Mesenchymal stem cell (in vitro differentiated cells and primary cell): ENCODE data around the gene ZNF574.
A peak's percentile ranks its signal among the peaks of the same experiment; 100 is the strongest.

Experiments
- DNase-seq: peaks from one replicate; pipeline ENCODE4 v3.0.0-alpha.2; 2013
- H2AFZ ChIP-seq: one replicate; pipeline ENCODE4 v1.6.1; 2013; ENCODE audit warnings: low read depth, mild to moderate bottlenecking, control low read depth, inconsistent platforms, low read length, moderate library complexity
- H2AK5ac ChIP-seq: 2 replicates; pipeline ENCODE4 v1.6.1; 2013; ENCODE audit warnings: low read length, moderate library complexity, mild to moderate bottlenecking, inconsistent platforms; ENCODE audit not compliant: severe bottlenecking
- H2BK120ac ChIP-seq: one replicate; pipeline ENCODE4 v1.6.1; 2013; ENCODE audit warnings: low read depth, mild to moderate bottlenecking, inconsistent platforms, low read length, moderate library complexity
- H2BK12ac ChIP-seq, 2 experiments: one replicate each; pipeline ENCODE4 v1.6.1; 2013; ENCODE audit warnings: inconsistent platforms in 2 of 2, low read length in 2 of 2, mild to moderate bottlenecking in 2 of 2, moderate library complexity in 2 of 2, control low read depth in 1 of 2
- H2BK15ac ChIP-seq: one replicate; pipeline ENCODE4 v1.6.1; 2013; ENCODE audit warnings: mild to moderate bottlenecking, low read depth, inconsistent platforms; ENCODE audit not compliant: poor library complexity, severe bottlenecking
- H2BK5ac ChIP-seq: 2 replicates; pipeline ENCODE4 v1.6.1; 2013; ENCODE audit warnings: low read depth, mild to moderate bottlenecking, low read length, control low read depth, inconsistent platforms; ENCODE audit not compliant: poor library complexity, severe bottlenecking
- H3K14ac ChIP-seq, 2 experiments: one replicate each; pipeline ENCODE4 v1.6.1; 2013; ENCODE audit warnings: inconsistent platforms in 2 of 2, low read length in 2 of 2, control low read depth in 1 of 2, mild to moderate bottlenecking in 1 of 2, moderate library complexity in 1 of 2
- H3K18ac ChIP-seq, 2 experiments: one replicate each; pipeline ENCODE4 v1.6.1; 2013; ENCODE audit warnings: inconsistent platforms in 2 of 2, low read length in 2 of 2, control low read depth in 1 of 2, low read depth in 1 of 2, mild to moderate bottlenecking in 1 of 2
- H3K23ac ChIP-seq, 2 experiments: one replicate each; pipeline ENCODE4 v1.6.1; 2013; ENCODE audit warnings: inconsistent platforms in 2 of 2, low read length in 2 of 2, mild to moderate bottlenecking in 2 of 2, moderate library complexity in 2 of 2, control low read depth in 1 of 2
- H3K27ac ChIP-seq: 2 replicates; pipeline ENCODE4 v1.5.1; 2013; ENCODE audit warnings: mild to moderate bottlenecking, moderate library complexity, low read length, control low read depth, inconsistent platforms; ENCODE audit not compliant: poor library complexity, severe bottlenecking
- H3K27me3 ChIP-seq, 2 experiments: 2 replicates each; pipeline versions ENCODE4 v1.6.1 to v1.7.0; 2013; ENCODE audit warnings: low read length in 2 of 2, mild to moderate bottlenecking in 2 of 2, moderate library complexity in 2 of 2, control low read depth in 1 of 2, inconsistent platforms in 1 of 2; ENCODE audit not compliant: control insufficient read depth in 1 of 2, insufficient read depth in 1 of 2
- H3K36me3 ChIP-seq, 2 experiments: 2 replicates each; pipeline versions ENCODE4 v1.6.1 to v1.7.0; 2013; ENCODE audit warnings: low read length in 2 of 2, control low read depth in 1 of 2, inconsistent platforms in 1 of 2, low read depth in 1 of 2, mild to moderate bottlenecking in 1 of 2; ENCODE audit not compliant: insufficient read depth in 2 of 2, control insufficient read depth in 1 of 2
- H3K4ac ChIP-seq, 2 experiments: one replicate each; pipeline ENCODE4 v1.6.1; 2013; ENCODE audit warnings: inconsistent platforms in 2 of 2, low read length in 2 of 2, mild to moderate bottlenecking in 2 of 2, moderate library complexity in 2 of 2, control low read depth in 1 of 2, low read depth in 1 of 2
- H3K4me1 ChIP-seq: 2 replicates; pipeline ENCODE4 v1.6.1; 2013; ENCODE audit warnings: low read depth, low read length, control low read depth; ENCODE audit not compliant: control insufficient read depth, insufficient read depth
- H3K4me2 ChIP-seq: 2 replicates; pipeline ENCODE4 v1.6.1; 2013; ENCODE audit warnings: low read length, mild to moderate bottlenecking, inconsistent platforms; ENCODE audit not compliant: poor library complexity, severe bottlenecking
- H3K4me3 ChIP-seq, 2 experiments: 2 replicates each; pipeline versions ENCODE4 v1.5.1 to v1.7.0; 2013; ENCODE audit warnings: low read length in 2 of 2, mild to moderate bottlenecking in 2 of 2, control low read depth in 1 of 2, low read depth in 1 of 2; ENCODE audit not compliant: insufficient read depth in 1 of 2
- H3K79me1 ChIP-seq: replicated peaks from 2 replicates; pipeline ENCODE4 v1.6.1; 2013; ENCODE audit warnings: mild to moderate bottlenecking, control low read depth, low read length, inconsistent platforms; ENCODE audit not compliant: poor library complexity, severe bottlenecking
- H3K9ac ChIP-seq: 2 replicates; pipeline ENCODE4 v1.7.0; 2013; ENCODE audit warnings: mild to moderate bottlenecking, low read length, moderate library complexity
- H3K9me3 ChIP-seq: 2 replicates; pipeline ENCODE4 v1.7.0; 2013; ENCODE audit warnings: mild to moderate bottlenecking, low read length; ENCODE audit not compliant: control insufficient read depth
- H4K8ac ChIP-seq: one replicate; pipeline ENCODE4 v1.6.1; 2013; ENCODE audit warnings: inconsistent platforms, mild to moderate bottlenecking, low read length, moderate library complexity
- H4K91ac ChIP-seq: one replicate; pipeline ENCODE4 v1.6.1; 2013; ENCODE audit warnings: mild to moderate bottlenecking, low read length, inconsistent platforms
- WGBS: methylation state at CpG from one replicate; pipeline ENCODE4 v1.1.7; 2013; ENCODE audit warnings: mixed read lengths; 5-methylcytosine and 5-hydroxymethylcytosine counted together

ZNF574 gene

DNA sequence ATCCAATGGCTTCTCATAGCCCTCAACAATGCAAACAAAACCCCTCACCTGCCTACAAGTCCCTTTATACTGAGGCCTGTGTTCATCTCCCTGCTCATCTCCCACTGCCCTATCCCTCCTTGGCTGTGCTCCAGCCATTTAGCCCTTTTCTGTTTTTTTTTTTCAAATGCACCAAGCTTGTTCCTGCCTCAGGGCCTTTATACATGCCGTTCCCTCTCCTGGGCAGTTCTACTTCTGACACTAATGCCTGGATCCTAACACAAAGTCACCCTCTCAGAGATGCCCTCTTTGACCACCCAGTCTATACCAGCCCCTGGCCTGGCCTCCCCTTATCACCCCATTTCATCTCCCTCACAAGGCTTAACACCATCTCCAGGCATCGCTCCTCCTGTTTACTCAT, 26.9 kb downstream of the ZNF574 start:
- no peaks in the 10 kb centered on the region for H3K27me3 ChIP-seq
- H4K91ac ChIP-seq: no peak overlapping the region
- H3K14ac ChIP-seq: no peak overlapping the region
- H2BK120ac ChIP-seq: no peak overlapping the region
- H2AFZ ChIP-seq: no peak overlapping the region
- H3K4me1 ChIP-seq: no peaks in the 10 kb centered on the region
- H4K8ac ChIP-seq: no peak overlapping the region
- no peak overlapping the region for H3K18ac ChIP-seq
- H3K23ac ChIP-seq: no peak overlapping the region
- H3K36me3 ChIP-seq: peaks cover 5 to 23% of the 10 kb centered on the region in 2 experiments
- H2BK5ac ChIP-seq: no peak overlapping the region
- no peak overlapping the region for H3K4me3 ChIP-seq
- H3K9ac ChIP-seq: no peak overlapping the region
- H3K79me1 ChIP-seq: no peaks in the 10 kb centered on the region
- no peak overlapping the region for H3K4me2 ChIP-seq
- H2BK12ac ChIP-seq: no peak overlapping the region
- H2BK15ac ChIP-seq: no peak overlapping the region
- H3K4ac ChIP-seq: no peak overlapping the region
- DNase-seq: no peak
- H3K9me3 ChIP-seq: no peaks in the 10 kb centered on the region
- H3K27ac ChIP-seq: no peak overlapping the region
- H2AK5ac ChIP-seq: no peak overlapping the region
- 80% methylated on average over 2 of the region's 2 CpGs for WGBS

DNA sequence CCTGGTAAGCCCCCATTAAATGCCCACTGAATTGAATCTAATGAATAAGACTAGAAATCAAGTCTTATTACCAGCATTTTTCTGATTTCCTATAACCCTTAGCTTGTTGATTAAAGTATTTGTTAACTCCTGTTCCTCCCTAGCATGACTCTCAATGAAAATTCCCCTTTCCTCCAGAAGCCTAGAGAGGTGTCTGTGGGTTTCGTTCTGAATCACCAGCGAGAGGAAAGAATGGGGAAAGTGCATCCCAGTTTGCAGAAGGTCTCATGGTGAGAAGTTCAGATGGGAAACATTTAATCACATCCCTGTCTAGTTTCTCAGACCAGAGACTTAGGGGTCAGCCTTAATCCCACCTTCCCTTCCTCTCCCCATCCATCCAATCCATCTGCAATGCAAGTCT, 29.4 kb downstream of the ZNF574 start:
- Histone ChIP-seq H2BK15ac (no peak overlapping the region), H2AK5ac (no peak overlapping the region), H3K4me1 (peaks cover 6% of the 10 kb centered on the region), H3K36me3 (peaks cover 0 to 13% of the 10 kb centered on the region in 2 experiments), H2BK120ac (no peak overlapping the region), H3K23ac (no peak overlapping the region), H3K14ac (no peak overlapping the region), H3K18ac (no peak overlapping the region), H3K27ac (no peak overlapping the region), H3K79me1 (no peaks in the 10 kb centered on the region), H3K4me3 (no peak overlapping the region), H3K4ac (no peak overlapping the region), H2AFZ (no peak overlapping the region), H3K9me3 (no peaks in the 10 kb centered on the region), H2BK12ac (no peak overlapping the region), H4K8ac (no peak overlapping the region), H3K4me2 (no peak overlapping the region), H3K27me3 (no peaks in the 10 kb centered on the region), H3K9ac (peak overlapping the region; percentile 54), H4K91ac (no peak overlapping the region), H2BK5ac (no peak overlapping the region)
- DNase-seq: no peak
- WGBS: 80% methylated on average over 2 of the region's 2 CpGs

DNA sequence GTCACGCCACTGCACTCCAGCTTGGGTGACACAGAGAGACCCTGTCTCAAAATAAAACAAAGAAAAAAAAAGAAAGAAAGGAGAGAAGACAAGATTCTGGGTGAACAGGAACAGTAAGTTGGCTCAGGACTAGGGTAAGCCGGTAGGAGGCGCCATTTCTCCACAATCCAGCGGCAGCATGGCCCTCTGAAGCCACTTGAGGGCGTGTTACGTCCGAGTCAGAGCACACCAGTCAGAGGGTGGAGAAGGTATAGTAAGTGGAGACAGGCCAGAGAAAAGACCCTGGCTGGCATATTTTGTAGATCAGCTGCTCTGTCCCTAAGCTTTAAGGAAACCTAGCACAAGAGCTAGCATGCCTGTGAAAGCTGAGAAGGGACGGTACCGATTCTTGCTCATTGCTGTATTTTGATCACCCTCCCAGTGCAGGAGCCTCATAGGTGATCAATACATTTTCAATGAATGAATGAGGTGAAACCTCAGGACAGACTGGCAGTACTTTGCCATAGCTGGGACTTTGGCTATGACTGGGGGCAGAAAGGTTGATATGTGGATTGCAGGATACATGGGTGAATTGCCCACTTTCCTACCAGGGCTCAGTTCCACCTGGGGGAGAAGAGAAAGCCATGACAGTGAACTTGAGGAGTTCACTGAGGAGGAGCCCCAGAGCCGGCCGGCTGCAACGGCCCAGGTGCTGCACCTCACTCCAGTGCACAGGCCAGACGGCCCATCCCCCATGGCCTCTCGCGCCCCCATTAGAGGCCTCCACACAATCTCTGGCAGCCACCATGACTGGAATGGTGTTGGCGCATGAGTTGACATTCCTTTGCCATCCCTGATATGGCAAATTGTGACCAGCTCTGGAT, 32.8 kb downstream of the ZNF574 start:
- peak overlapping the region in 1 of 2 experiments; percentile 27 for H3K18ac ChIP-seq
- no peak overlapping the region for H4K91ac ChIP-seq
- H3K23ac ChIP-seq: no peak overlapping the region
- H3K36me3 ChIP-seq: peaks cover 0 to 18% of the 10 kb centered on the region in 2 experiments
- no peak overlapping the region for H4K8ac ChIP-seq
- H3K4me1 ChIP-seq: peaks cover 25% of the 10 kb centered on the region
- peak overlapping the region; percentile 15 for H2AK5ac ChIP-seq
- no peak overlapping the region for H2BK120ac ChIP-seq
- 28% methylated on average over 15 of the region's 16 CpGs for WGBS
- no peak overlapping the region for H3K27ac ChIP-seq
- peak; percentile 88 for DNase-seq
- H2BK5ac ChIP-seq: no peak overlapping the region
- no peak overlapping the region for H2AFZ ChIP-seq
- H3K4me3 ChIP-seq: no peak overlapping the region
- H3K4me2 ChIP-seq: no peak overlapping the region
- H3K14ac ChIP-seq: no peak overlapping the region
- H3K27me3 ChIP-seq: no peaks in the 10 kb centered on the region
- no peaks in the 10 kb centered on the region for H3K79me1 ChIP-seq
- H3K9ac ChIP-seq: peak overlapping the region; percentile 43
- peak overlapping the region in 1 of 2 experiments; percentile 18 for H2BK12ac ChIP-seq
- peak overlapping the region in 1 of 2 experiments; percentile 8 for H3K4ac ChIP-seq
- H3K9me3 ChIP-seq: no peaks in the 10 kb centered on the region
- no peak overlapping the region for H2BK15ac ChIP-seq

DNA sequence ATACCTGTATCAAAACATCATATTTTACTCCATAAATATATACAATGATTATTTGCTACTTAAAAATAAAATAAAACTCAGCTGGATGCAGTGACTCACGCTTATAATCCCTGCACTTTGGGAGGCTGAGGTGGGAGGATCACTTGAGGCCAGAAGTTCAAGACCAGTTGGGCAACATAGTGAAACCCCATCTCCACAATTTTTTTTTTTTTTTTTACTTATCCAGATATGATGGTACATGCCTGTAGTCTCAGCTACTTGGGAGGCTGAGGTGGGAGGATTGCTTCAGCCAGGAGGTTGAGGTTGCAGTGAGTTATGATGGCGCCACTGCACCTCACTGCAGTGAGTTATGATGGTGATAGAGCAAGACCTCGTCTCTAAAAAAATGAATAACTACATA, 33.9 kb downstream of the ZNF574 start:
- no peak overlapping the region for H2BK120ac ChIP-seq
- H3K23ac ChIP-seq: no peak overlapping the region
- no peak overlapping the region for H4K8ac ChIP-seq
- H3K27ac ChIP-seq: no peak overlapping the region
- no peaks in the 10 kb centered on the region for H3K9me3 ChIP-seq
- H2AK5ac ChIP-seq: no peak overlapping the region
- H3K27me3 ChIP-seq: no peaks in the 10 kb centered on the region
- no peak overlapping the region for H2AFZ ChIP-seq
- no peak for DNase-seq
- H3K4me3 ChIP-seq: no peak overlapping the region
- no peak overlapping the region for H4K91ac ChIP-seq
- H3K4me2 ChIP-seq: no peak overlapping the region
- no peak overlapping the region for H2BK15ac ChIP-seq
- peaks cover 36% of the 10 kb centered on the region for H3K4me1 ChIP-seq
- H3K18ac ChIP-seq: no peak overlapping the region
- H3K36me3 ChIP-seq: peaks cover 0 to 13% of the 10 kb centered on the region in 2 experiments
- WGBS: 100% methylated on average over 1 of the region's 3 CpGs
- no peak overlapping the region for H3K4ac ChIP-seq
- H3K79me1 ChIP-seq: no peaks in the 10 kb centered on the region
- H3K14ac ChIP-seq: no peak overlapping the region
- H2BK5ac ChIP-seq: no peak overlapping the region
- peak overlapping the region; percentile 40 for H3K9ac ChIP-seq
- no peak overlapping the region for H2BK12ac ChIP-seq
